Activated CD8-positive, alpha-beta memory T cell treated with anti-CD3 and anti-CD28 coated beads for 4 hours (primary cell): ENCODE data around the gene RASSF1.

Source experiments
- DNase-seq, 2 donors: peaks; one replicate each; pipeline ENCODE4 v3.0.0-alpha.2; 2020; ENCODE audit warnings: low read depth in 2 of 2

Gene RASSF1, protein sequence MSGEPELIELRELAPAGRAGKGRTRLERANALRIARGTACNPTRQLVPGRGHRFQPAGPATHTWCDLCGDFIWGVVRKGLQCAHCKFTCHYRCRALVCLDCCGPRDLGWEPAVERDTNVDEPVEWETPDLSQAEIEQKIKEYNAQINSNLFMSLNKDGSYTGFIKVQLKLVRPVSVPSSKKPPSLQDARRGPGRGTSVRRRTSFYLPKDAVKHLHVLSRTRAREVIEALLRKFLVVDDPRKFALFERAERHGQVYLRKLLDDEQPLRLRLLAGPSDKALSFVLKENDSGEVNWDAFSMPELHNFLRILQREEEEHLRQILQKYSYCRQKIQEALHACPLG

DNA sequence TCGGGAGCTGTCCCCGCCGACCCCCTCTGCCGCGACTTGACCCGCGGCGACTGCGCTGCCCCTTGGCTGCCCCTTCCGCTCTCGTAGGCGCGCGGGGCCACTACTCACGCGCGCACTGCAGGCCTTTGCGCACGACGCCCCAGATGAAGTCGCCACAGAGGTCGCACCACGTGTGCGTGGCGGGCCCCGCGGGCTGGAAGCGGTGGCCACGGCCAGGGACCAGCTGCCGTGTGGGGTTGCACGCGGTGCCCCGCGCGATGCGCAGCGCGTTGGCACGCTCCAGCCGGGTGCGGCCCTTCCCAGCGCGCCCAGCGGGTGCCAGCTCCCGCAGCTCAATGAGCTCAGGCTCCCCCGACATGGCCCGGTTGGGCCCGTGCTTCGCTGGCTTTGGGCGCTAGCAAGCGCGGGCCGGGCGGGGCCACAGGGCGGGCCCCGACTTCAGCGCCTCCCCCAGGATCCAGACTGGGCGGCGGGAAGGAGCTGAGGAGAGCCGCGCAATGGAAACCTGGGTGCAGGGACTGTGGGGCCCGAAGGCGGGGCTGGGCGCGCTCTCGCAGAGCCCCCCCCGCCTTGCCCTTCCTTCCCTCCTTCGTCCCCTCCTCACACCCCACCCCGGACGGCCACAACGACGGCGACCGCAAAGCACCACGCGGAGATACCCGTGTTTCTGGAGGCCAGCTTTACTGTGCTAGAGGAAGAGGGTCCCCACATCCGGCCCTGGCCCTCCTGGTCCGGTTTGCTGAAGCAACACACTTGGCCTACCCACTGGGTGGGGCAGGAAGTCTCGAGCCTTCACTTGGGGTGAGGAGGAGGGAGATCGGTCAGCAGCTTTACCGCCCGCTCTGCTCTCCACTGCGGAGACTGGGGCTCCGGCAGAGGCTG, at the start of gene RASSF1:
RASSF1 (minus strand) TSS at position 389 of the 882 bp plus-strand sequence; CDS start at position 358, 31 bp downstream.
- DNase-seq: peak in 1 of 2 donors; percentile 41

DNA sequence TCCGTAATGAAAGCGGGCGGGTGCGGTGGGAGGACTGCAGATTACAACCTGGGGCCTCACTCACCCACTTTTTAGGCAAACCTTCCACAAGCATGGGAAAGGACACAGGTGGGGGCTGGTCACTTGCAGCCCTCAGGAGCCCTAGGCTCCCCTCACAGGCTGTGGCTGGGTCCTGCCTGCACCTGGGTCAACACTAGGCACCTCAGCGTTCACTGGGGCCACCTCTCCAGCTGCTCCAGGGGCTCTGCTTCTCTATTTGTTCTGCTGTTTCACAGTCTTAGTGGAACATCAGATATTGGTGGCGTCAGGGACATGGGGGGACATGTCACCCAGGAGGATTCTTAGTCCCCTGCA, 48.8 kb upstream of the RASSF1 start:
- no peak for DNase-seq

DNA sequence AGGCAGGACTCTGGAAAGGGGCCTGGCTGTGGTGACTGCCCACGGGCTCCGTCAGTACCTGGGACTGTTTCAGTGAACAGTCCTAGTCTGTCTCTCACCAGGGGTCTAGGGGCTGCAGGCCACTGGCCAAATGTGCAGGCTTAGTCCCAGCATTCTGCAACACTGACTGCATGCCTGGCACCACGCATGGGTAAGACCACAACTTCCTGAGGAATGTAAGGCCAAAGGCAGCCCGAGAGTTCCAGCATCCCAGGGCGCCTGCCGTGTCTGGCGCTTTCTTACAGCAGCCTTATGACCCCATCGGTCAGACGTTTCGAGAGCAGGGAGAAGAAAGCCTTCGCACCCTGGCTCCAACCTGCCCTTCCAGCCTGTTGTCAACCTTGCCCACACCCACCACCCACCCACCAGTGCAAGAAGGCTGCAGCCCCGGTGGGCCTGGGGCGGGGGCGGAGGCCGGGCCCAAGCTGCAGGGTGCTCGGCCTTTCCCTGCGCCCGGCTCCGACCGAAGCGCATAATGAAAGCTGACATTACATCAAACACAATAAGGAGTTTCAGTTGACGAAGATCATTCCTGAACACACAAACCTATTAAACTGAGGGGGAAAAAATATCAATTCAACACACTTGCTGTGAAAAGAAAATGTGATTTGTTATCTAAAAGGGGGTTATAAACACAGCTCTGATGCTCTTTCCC, 48.2 kb upstream of the RASSF1 start:
- DNase-seq: no peak

DNA sequence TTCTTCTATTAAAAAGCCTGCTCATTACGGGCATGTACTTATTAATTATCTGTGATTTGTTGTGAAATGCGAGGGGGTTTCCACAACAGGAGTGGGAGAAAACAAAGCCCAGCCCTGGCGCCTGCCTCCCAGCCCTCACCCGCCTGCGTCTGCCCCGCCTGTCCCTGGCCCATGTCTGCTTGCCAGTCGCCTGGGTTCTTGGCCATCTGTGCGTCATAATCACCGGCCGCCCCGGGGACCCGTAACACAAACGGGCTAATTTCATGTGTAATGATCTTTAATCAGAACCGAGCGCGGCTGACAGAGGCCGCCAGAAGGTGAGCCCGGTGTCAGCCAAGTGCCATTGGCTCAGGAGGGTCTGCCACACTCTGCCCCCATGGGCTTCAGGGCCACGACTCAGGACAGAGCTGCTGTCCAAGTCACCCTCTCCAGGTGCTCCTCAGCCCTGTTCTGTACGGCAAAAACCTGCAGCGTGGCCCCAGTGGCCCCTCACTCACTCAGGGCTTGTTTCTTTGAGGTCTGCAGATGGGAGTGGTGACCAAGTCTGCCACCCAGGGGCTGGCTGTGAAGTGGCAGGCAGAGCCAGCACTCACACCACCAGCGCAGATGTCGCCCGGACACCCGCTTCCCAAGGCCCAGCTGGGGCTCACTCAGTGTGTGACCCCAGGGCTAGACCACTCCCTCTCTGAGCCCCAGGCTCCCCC, 47.5 kb upstream of the RASSF1 start:
- DNase-seq: no peak

DNA sequence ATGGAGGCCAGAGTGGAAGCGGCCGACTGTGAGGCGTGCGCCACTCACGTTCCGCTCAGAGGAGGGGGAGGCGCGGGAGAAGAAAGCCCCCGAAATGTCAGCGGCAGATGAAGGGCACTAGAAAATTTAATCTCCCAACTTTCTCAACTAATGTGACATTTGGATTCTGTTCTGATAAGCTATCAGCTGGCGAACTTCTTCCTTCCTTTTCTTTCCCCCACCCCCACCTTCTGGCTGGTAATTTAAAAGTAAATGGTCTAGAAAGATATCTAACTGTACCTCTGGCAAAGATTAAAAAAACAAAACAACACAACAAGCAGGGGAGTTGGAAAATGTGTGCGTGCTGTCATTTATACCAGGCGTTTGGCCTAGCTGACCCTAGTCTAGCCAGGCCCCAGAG, 45.1 kb upstream of the RASSF1 start:
- DNase-seq: no peak

DNA sequence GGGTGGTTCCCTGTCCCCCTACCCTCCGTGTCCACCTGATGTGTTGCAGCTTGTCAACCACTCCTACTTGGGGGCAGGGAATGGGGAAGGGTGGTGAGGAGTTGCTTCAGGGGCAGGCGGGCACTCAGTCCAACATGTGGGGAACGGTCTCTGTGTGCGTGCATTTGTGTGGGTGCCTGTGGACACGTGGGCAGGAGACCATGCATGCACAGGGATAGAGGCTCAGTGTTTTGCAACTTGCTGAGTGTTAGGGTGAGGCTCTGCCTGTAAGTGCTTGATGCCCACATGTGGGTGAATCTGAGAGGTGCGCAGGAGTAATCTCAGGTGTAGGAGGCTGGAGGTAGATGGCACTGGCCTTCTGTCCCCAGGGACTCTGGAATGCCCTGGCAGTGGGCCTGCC, 43.1 kb upstream of the RASSF1 start:
- DNase-seq: no peak

DNA sequence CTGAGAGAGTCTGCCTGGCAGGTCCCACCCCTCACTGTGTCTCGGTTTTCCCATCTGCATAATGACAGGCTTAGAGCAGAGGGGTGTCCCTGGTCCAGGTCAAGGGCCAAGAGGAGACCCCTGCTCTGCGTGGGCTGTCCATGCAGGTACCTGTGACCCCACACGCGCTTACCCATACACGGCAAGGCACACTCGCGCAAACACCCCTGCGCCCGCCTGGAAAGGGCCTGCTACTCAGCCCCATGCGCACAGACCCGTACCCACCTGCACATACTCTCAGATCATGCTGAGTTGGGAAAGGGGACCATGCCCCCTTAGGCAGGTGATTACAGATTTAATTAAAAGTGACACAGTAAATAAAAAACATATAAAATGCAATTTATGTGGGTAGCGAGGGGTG, 42.1 kb upstream of the RASSF1 start:
- DNase-seq: no peak

DNA sequence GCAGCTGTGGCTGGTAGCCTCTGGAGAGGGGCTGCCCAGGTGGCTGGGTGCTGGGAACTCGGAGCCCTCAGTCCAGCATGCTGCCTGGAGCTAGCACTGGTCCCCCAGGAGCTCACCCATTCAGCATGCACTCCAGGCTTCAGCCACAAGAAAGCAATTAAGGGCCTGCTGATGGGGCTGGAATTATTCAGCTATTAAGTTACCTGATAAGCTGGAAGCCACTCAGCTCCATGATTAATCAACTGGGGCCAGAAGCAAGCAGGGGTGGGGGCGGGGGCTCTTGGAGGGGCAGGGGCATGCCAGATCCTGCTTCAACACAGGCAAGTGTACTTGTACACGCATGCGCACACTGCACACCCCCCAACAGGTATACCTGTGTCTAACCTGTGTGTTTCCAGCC, 40.7 kb upstream of the RASSF1 start:
- no peak for DNase-seq

DNA sequence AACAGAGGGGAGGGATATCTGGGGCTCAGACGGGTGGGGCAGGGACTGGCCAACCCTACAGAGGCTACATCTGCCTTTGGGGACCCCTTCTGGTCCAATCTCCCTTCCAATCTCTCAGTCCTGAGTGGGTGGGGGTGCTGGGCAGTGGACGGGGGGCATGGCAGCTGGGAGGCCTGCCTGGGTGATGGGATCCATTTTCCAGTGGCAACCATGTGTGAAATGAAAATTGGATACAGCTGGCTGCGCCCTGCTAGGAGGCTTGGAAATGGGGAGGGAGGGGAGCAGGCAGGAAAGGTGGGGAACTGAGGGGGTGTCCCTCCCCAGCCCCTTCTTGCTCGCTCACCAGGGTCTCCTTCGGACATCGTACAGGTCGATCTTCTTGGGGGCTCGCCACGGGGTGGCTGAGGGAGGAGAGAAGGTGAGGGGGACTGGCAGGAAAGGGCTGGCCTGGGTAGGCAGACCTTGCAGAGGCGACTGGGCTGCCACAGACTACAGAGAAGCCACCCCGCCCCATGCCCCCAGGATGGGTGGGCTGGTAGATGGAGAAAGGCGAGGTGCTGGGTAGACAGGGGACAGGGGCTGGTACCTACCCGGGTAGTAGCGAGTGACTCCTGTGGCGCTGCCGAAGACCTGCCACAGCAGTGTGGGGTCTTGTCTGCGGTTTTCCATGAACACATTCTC, 39.9 kb upstream of the RASSF1 start:
- DNase-seq: no peak

DNA sequence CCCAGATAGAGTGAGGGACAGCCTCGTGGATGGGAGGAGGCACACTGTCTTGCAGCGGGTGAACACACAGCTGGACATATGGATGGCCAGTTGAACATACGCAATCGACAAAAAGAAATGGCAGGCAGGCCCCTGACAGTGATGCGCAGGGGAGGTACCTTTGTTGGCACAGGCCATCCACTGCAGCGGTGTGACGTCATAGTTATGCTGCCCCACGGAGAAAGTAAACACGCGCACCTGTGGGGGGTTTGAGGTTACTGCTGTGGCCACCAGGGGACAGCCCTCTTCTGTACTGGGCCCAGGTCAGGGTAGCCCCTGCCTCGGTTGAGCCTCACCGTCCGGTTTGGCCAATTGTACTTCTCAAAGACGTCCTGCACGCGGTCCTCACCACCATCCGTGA, 38.1 kb upstream of the RASSF1 start:
- no peak for DNase-seq

DNA sequence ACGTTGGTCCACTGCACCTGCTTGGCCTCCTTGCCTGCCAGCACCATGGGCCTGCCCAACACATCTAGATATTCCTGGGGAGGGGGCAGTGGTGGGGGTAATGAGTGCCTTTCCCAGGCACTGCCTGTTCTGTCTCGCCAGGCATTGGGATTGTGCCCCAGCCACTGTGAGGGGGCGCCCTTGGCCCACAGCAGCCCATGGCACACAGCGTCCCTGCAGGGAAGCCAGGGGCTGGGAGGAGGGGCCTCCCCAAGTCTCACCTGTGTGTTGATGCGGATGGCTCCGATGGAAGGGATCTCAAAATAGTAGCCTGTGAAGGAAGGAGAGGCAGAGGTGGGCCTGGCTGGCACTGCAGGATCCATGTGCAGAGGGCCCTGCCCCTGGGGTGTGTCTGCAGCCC, 37.4 kb upstream of the RASSF1 start:
- DNase-seq: no peak

DNA sequence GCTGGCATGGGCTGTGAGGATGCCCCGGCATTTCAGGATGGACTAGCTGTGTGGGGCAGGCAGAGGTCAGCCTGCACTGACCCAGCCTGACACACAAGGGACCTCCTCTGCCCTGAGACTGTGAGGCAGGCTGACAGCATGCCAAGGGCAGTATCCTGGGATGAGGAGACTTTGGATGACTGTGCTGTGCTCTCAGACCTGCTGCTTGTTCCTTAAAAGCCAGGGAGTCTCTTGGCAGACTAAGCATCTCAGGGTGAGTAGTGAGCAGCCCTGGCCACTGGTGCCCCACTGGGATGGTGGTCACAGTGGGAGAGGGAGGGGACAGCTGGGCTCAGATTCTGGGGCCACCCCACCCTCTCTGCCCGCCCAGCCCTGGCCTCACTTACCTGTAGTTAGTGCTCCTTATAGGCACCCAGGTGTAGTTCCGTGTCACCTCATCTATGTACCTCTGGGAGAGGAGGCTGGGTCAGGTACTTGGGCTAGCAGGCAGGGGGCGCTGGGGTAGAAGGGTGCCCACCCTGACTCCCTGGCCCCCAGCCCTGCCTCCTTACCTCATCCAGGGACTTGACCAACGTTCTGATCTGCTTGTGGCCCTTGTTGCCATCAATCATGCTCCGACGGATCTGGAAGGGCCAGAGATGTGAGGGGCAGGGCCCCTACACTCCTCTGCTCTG, 34.8 kb upstream of the RASSF1 start:
- no peak for DNase-seq

DNA sequence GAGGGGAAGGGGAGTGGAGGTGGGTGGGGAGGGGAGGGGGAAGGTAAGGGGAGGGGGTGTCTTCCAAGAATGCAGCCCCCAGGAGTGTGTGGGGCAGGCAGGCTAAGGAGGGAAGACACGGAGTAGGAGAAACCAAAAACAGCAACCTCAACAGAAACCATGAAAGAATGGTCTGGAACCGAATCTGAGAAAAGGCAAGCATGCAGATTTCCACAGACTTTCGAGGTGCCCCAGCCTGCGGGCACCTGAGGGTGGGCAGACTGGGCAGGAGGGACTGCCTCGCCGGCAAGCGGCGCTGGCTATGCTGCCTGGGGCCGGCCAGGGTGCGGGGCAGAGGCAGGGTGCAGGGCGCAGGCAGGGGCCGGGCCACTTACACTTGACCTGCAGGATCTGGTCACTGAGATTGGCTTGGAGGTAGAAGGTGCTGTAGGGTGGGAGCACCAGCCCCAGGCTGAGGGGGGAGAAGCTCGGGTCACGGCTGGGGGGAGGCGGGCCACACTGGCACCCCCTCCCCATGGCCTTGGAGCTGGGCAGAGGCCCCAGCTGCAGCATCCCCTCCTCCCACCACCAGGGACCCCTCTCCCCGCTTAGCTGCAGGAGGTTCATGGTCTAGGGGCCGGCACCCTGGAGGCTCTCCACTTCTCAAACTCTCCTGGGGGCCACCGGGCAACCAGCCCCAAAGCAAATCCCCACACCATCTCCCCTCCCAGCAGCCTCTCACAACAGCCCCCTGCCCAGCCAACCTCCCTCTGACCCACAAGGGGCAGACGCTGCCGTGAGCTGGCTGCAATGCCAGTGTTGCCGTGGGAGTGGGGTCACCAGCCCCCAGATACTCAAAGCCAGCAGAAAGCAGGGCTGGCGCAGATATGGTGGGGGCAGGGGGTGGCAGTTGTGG, 34.0 kb upstream of the RASSF1 start:
- no peak for DNase-seq

DNA sequence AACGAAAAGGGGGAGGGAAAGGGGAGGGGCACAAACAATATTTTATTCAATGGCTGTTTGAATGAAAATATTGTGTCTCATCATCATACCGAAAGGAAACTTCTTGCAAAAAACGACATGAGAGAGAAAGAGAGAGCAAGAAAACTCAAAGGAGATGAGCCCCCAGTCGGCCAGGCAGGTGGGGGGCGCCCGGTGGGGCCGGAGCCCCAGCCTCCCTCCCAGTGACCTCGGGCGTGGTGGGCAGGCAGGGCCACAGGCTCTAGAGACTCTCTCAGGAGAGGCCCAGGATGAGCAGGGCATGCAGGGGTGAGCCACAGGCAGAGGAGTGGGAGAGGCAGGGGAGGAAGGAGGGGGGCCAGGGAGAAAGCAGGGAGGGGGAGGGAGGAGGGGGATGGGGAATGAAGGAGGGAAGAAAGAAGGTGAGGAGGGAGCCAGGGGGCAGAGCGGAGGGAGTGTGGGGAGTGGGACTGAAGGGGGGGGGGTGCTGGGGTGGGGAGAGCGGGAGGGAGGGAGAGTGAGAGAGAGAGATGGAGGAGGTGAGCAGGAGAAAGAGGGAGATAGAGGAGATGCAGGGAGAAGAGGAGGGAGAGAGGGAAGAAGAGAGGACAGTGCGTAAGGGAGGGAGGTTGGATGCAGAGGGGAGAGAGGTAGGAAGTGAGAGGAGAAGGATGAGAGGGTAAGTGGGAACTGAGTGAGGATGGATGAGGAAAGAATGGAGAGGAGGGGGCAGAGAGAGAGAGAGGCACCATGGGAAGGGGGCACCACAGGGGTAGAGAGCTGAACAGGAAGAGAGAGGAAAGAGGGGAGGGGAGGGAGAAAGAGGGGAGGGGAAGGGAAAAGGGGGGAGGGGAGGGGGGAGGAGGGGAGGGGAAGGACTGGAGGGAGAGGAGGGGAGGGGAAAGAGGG, 32.8 kb upstream of the RASSF1 start:
- DNase-seq: no peak

DNA sequence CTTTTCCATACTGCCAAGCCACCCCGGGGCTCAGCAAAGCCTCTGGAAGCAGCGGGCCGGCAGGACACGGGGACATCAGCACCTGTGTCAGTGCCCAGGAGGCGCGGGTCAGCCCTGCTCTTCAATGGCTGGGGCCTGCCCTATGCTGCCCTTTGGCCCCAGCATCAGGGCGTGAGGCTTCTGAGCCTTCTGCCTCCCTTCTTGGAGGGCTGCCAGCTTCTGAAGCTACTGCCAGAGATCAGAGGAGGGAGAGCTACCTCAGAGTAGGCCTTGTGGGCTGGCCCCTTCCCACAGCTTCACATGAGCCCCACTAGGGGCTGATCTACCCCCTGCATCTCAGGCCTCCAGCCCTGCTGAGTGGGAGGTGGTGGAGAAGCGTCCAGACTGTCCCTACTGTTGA, 31.7 kb upstream of the RASSF1 start:
- DNase-seq: no peak

DNA sequence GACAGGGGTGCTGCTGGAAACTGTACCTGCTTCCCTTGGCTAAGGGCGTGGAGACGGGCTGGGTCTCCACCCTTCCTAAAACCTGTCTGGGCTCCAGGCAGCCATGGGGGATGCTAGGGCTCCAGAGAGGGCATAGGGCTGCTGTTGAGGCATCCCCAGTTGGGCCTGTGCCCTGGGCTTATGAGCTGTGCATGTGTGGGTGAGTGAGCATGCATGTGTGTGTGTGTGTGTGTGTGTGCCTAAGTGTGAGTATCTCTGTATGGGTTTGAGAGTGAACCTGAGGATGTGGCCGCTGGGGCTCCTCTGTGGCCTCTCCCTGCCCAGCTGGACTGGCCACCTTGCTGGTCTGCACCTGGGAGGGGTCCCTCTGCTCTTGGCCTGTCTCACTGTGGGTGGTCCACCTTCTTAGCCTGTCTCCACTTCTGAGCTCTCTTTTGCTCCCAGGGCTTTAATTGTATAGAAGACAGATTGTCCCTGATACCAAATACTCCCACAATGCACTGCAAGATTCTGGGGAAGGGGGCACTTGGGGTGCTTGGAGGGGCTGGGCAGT, 30.6 kb upstream of the RASSF1 start:
- no peak for DNase-seq

DNA sequence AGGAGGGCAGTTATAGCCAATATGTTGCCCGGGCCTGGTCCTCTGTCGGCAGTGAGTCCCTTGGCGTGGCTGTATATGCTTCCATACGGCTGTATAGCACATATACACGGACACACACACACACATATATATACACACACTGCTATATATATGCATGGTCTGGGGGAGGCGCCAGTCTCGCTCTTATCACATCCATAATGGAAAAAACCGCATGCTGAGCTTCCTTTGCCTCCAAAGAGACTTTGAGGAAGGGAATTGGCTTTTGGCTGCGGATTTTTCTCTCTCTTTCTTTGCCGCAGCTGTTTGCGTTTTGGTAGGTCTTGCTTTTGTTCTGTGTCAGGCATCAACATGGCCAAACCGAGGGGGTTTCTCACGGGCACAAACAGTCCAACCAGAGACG, 30.0 kb upstream of the RASSF1 start:
- DNase-seq: no peak

DNA sequence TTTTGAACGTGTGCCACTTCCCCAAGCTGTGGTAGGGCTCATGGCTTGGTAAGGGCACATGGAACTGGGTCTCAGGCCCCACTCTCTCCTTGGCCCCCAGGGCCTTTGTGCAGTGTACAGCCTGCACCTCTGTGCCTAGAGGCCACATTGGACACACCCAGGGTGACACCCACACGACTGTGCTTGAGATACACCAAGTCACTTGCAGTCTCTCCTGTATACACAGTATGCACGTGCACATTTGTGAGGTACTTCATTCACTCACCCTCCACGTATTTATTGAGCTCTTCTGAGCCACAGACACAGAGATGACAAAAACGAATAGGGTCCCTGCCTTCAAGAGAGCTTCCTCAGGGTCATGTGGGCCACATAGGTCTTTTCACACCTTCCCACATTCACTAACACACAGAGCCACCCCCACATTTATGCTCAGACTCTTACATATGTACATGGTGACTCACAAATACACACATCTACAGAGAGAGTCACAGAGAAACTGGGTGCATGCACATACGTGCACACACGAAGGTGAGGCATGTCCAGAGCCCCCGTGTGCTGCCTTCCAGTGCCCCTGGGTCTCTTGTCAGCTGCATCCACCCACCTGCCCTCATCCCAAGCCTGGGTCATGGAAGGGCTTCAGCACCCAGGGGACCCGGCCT, 28.5 kb upstream of the RASSF1 start:
- DNase-seq: no peak
